GM18505 (cell line): ENCODE results near the gene CFAP45.

ENCODE experiments used
- ATAC-seq: cut with Tn5 transposase; IDR thresholded peaks from one replicate; pipeline ENCODE4 v1.9.1; 2021; ENCODE audit not compliant: unreplicated experiment
- POLR2A ChIP-seq: IDR thresholded peaks from 4 replicates; pipeline ENCODE4 v1.6.1; 2011; ENCODE audit warnings: borderline replicate concordance; ENCODE audit not compliant: insufficient read depth, insufficient read length; ENCODE audit errors: extremely low read depth

CFAP45 gene

GRCh38 chr1:159941591-159942560 lies 41.9 kb upstream of the CFAP45 start:
- TF ChIP-seq POLR2A: no peak
- ATAC-seq: no peak

- ATAC-seq: no peak
- TF ChIP-seq POLR2A: no peak
These were observed 41.2 kb upstream of the CFAP45 start for GRCh38 chr1:159941141-159941540.

GRCh38 chr1:159940006-159940620 lies 40.1 kb upstream of the CFAP45 start:
- ATAC-seq: no peak
- no peak for TF ChIP-seq POLR2A

- TF ChIP-seq POLR2A: no peak
- no peak for ATAC-seq
These were observed 39.7 kb upstream of the CFAP45 start for GRCh38 chr1:159939678-159940002.

- ATAC-seq: no peak
- TF ChIP-seq POLR2A: no peak
These were observed 39.1 kb upstream of the CFAP45 start for GRCh38 chr1:159938905-159939677.

DNA sequence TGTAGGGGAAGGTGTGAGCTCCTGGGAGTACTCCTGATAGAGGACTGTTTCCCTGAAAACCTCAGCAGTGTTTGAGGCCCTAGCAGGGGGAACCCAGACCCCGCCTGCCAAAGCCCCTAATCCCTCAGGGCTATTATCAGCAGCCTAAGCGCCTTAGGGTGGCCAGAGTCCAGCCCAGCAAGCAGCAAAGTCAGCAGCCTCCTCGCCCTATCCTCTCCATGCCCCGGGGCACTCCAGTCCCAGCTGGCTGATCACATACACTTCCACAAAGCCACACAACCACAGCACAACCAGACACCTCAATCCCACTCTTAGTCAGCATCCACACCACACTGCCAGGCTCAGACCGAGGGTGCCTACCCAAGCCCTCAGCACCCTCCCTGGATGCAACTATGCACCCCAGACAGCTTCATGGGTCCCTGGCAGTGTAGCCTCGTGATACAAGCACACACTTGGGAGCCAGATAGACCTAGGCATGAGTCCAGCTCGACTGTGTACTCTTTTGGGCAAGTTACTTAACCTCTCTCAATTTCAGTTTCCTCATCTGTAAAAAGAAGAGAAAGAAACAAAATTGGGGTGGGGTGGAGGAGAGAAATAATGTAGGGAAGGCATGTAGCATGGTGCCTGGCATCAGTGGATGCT lies 38.4 kb upstream of the CFAP45 start:
- ATAC-seq: no peak
- TF ChIP-seq POLR2A: no peak

- ATAC-seq: no peak
- TF ChIP-seq POLR2A: no peak
These were observed 37.2 kb upstream of the CFAP45 start for GRCh38 chr1:159937054-159937750.

- no peak for TF ChIP-seq POLR2A
- no peak for ATAC-seq
These were observed 36.4 kb upstream of the CFAP45 start for GRCh38 chr1:159936273-159936904.

- no peak for ATAC-seq
- no peak for TF ChIP-seq POLR2A
These were observed 35.8 kb upstream of the CFAP45 start for GRCh38 chr1:159935719-159936272.

GRCh38 chr1:159935305-159935704 lies 35.3 kb upstream of the CFAP45 start:
- no peak for TF ChIP-seq POLR2A
- ATAC-seq: no peak

GRCh38 chr1:159934136-159935039 lies 34.4 kb upstream of the CFAP45 start:
- TF ChIP-seq POLR2A: no peak
- ATAC-seq: no peak
